HL-60 (cell line): ENCODE data around the gene FEZ2.

Experiments
- DNase-seq, 2 experiments: peaks; one replicate each; pipeline ENCODE4 v3.0.0-alpha.2; 2010 to 2020; ENCODE audit warnings: low read depth in 1 of 2, low spot score in 1 of 2
- H3K27ac ChIP-seq: fragments of 250-450 bp; sonication (Bioruptor Pico); replicated peaks from 2 replicates; pipeline ENCODE4 v1.5.1; 2020; ENCODE audit warnings: mild to moderate bottlenecking, moderate library complexity
- H3K27me3 ChIP-seq: fragments of 250-450 bp; sonication (Bioruptor Pico); 2 replicates; pipeline ENCODE4 v1.5.1; 2021; ENCODE audit warnings: mild to moderate bottlenecking, moderate library complexity; ENCODE audit not compliant: insufficient read depth, poor library complexity, severe bottlenecking
- H3K4me3 ChIP-seq: replicated peaks from 2 replicates; pipeline ENCODE4 v1.5.1; 2011; ENCODE audit warnings: mild to moderate bottlenecking, control low read depth, low read length; ENCODE audit not compliant: insufficient read depth
- CTCF ChIP-seq: IDR thresholded peaks from one replicate; pipeline ENCODE4 v1.5.1; 2011; ENCODE audit warnings: low read length, control low read depth, inconsistent platforms; ENCODE audit not compliant: insufficient read depth
- GABPA ChIP-seq: IDR thresholded peaks from 2 replicates; pipeline ENCODE4 v1.6.1; 2012; ENCODE audit warnings: low read depth
- POLR2AphosphoS5 ChIP-seq: IDR thresholded peaks from 2 replicates; pipeline ENCODE4 v1.6.1; 2012; ENCODE audit warnings: low read depth
- REST ChIP-seq: IDR thresholded peaks from 2 replicates; pipeline ENCODE4 v1.6.1; 2012; ENCODE audit warnings: low read depth; ENCODE audit not compliant: insufficient replicate concordance
- SPI1 ChIP-seq: IDR thresholded peaks from 2 replicates; pipeline ENCODE4 v1.6.1; 2012; ENCODE audit warnings: low read depth, mild to moderate bottlenecking, borderline replicate concordance

FEZ2 gene

DNA sequence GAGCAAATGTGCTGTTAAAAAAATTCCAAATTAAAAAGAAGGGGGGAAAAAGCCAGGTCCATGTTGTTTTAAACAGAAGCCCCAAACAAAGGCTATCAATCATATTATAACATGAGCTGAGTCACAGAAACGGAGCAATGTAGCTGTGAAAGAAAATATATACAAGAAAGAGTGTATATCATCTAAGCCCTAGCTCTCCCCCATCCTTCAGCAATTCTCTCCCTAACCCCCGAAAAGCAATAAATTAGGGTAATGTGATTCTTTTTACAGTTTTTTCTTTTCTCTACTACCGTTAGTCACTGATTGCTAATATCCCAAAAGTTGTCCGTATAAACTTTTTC lies 25.3 kb downstream of the FEZ2 start:
- Histone ChIP-seq H3K27me3 (no peaks in the 10 kb centered on the region), H3K4me3 (no peak overlapping the region), H3K27ac (no peak overlapping the region)
- DNase-seq, result no peak
- TF ChIP-seq POLR2AphosphoS5 (no peak), REST (no peak), CTCF (no peak), GABPA (no peak), SPI1 (no peak)

- Histone ChIP-seq H3K27me3 (no peaks in the 10 kb centered on the region), H3K27ac (no peak overlapping the region), H3K4me3 (no peak overlapping the region)
- TF ChIP-seq GABPA (no peak), SPI1 (no peak), REST (no peak), POLR2AphosphoS5 (no peak), CTCF (no peak)
- no peak for DNase-seq
Observed at GRCh38 chr2:36572054-36572718, 25.8 kb downstream of the FEZ2 start.

GRCh38 chr2:36570416-36570815 lies 27.6 kb downstream of the FEZ2 start:
- TF ChIP-seq POLR2AphosphoS5 (no peak), GABPA (no peak), CTCF (no peak), REST (no peak), SPI1 (no peak)
- Histone ChIP-seq H3K4me3 (no peak overlapping the region), H3K27ac (no peak overlapping the region), H3K27me3 (no peaks in the 10 kb centered on the region)
- DNase-seq, result no peak
